HG02798 (cell line): ENCODE results near the gene RPS24.

Experiments used
- ATAC-seq: cut with Tn5 transposase; IDR thresholded peaks from one replicate; pipeline ENCODE4 v1.9.1; 2021; ENCODE audit warnings: mild to moderate bottlenecking; ENCODE audit not compliant: unreplicated experiment, poor library complexity

RPS24 gene

DNA sequence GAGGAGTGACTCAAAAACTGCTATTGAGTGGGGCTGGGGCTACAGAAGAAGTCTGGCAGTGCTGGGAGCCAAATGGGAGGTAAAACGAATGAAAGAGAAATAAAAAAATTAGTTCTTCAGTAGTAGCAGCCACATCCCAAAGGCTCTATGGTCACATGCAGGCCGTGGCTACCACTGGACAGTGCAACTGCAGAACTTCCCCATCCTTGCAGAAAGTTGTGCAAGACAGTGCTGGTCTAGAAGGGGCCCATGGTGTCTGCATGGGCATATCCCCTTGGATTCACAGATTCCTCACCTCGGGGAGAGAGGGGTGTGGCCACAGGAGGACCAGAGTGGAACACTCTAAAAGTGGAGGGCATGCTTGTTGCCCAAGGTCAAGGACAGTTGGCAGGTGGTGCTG lies 47.6 kb downstream of the RPS24 start:
- ATAC-seq = no peak

DNA sequence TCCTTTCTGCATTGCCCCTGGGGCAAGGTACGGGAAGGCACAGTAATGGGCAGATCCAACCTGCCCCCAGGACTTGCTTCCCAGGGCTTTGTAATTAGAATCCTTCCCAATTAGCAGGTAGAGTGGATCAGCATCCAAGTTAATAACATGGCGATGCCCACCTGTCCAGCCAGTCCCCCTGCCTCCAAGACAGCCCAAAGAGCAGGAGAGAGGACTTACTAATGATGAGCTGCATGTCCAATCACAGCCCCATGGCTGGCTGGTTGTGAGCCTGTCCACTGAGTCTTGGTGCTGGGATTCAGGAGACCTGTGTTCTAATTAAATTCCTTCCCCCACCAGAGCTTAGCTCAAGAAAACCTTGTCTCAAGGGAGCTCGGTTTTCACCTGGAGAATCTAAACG lies 49.0 kb downstream of the RPS24 start:
- no peak for ATAC-seq
